ENCODE measurements around the gene TRIM15. TPM values are rescaled to one million over a fixed set of nuclear protein-coding genes. Genes with fewer than 3 reads are reported as not detected.

The TRIM15 gene
- total and polyA plus RNA-seq, 9 of the 15 experiments (the other 6 are each of a cell fraction or from before 2014, with no cell fraction given) = 0.06 to 2.6 (median 0.83) TPM

DNA sequence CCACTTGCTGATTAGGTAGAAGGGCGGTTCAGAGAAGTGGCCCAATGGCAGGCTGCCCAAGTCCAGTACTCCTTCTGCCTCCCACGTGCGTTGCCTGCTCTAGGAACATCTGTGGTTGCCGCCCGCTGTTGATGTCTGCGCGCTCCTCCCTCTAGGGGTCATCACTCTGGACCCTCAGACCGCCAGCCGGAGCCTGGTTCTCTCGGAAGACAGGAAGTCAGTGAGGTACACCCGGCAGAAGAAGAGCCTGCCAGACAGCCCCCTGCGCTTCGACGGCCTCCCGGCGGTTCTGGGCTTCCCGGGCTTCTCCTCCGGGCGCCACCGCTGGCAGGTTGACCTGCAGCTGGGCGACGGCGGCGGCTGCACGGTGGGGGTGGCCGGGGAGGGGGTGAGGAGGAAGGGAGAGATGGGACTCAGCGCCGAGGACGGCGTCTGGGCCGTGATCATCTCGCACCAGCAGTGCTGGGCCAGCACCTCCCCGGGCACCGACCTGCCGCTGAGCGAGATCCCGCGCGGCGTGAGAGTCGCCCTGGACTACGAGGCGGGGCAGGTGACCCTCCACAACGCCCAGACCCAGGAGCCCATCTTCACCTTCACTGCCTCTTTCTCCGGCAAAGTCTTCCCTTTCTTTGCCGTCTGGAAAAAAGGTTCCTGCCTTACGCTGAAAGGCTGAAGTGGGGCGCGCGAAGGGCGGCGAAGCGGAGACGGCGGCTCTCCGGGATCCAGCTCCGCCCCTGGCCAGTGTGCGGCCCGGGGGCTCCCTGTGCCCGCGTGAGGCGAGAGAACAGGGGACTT is 8.5 kb downstream of the TRIM15 start (continued):
- TF ChIP-seq, protein P1, sequence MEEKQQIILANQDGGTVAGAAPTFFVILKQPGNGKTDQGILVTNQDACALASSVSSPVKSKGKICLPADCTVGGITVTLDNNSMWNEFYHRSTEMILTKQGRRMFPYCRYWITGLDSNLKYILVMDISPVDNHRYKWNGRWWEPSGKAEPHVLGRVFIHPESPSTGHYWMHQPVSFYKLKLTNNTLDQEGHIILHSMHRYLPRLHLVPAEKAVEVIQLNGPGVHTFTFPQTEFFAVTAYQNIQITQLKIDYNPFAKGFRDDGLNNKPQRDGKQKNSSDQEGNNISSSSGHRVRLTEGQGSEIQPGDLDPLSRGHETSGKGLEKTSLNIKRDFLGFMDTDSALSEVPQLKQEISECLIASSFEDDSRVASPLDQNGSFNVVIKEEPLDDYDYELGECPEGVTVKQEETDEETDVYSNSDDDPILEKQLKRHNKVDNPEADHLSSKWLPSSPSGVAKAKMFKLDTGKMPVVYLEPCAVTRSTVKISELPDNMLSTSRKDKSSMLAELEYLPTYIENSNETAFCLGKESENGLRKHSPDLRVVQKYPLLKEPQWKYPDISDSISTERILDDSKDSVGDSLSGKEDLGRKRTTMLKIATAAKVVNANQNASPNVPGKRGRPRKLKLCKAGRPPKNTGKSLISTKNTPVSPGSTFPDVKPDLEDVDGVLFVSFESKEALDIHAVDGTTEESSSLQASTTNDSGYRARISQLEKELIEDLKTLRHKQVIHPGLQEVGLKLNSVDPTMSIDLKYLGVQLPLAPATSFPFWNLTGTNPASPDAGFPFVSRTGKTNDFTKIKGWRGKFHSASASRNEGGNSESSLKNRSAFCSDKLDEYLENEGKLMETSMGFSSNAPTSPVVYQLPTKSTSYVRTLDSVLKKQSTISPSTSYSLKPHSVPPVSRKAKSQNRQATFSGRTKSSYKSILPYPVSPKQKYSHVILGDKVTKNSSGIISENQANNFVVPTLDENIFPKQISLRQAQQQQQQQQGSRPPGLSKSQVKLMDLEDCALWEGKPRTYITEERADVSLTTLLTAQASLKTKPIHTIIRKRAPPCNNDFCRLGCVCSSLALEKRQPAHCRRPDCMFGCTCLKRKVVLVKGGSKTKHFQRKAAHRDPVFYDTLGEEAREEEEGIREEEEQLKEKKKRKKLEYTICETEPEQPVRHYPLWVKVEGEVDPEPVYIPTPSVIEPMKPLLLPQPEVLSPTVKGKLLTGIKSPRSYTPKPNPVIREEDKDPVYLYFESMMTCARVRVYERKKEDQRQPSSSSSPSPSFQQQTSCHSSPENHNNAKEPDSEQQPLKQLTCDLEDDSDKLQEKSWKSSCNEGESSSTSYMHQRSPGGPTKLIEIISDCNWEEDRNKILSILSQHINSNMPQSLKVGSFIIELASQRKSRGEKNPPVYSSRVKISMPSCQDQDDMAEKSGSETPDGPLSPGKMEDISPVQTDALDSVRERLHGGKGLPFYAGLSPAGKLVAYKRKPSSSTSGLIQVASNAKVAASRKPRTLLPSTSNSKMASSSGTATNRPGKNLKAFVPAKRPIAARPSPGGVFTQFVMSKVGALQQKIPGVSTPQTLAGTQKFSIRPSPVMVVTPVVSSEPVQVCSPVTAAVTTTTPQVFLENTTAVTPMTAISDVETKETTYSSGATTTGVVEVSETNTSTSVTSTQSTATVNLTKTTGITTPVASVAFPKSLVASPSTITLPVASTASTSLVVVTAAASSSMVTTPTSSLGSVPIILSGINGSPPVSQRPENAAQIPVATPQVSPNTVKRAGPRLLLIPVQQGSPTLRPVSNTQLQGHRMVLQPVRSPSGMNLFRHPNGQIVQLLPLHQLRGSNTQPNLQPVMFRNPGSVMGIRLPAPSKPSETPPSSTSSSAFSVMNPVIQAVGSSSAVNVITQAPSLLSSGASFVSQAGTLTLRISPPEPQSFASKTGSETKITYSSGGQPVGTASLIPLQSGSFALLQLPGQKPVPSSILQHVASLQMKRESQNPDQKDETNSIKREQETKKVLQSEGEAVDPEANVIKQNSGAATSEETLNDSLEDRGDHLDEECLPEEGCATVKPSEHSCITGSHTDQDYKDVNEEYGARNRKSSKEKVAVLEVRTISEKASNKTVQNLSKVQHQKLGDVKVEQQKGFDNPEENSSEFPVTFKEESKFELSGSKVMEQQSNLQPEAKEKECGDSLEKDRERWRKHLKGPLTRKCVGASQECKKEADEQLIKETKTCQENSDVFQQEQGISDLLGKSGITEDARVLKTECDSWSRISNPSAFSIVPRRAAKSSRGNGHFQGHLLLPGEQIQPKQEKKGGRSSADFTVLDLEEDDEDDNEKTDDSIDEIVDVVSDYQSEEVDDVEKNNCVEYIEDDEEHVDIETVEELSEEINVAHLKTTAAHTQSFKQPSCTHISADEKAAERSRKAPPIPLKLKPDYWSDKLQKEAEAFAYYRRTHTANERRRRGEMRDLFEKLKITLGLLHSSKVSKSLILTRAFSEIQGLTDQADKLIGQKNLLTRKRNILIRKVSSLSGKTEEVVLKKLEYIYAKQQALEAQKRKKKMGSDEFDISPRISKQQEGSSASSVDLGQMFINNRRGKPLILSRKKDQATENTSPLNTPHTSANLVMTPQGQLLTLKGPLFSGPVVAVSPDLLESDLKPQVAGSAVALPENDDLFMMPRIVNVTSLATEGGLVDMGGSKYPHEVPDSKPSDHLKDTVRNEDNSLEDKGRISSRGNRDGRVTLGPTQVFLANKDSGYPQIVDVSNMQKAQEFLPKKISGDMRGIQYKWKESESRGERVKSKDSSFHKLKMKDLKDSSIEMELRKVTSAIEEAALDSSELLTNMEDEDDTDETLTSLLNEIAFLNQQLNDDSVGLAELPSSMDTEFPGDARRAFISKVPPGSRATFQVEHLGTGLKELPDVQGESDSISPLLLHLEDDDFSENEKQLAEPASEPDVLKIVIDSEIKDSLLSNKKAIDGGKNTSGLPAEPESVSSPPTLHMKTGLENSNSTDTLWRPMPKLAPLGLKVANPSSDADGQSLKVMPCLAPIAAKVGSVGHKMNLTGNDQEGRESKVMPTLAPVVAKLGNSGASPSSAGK (IDR thresholded peaks at IDR 0.05) = peak; percentile 44
- 0 out of 2 replicates have a peak, but pooled peaks have one; percentile 29 for TF ChIP-seq L3MBTL2 (IDR thresholded peaks at IDR 0.05)
- TF ChIP-seq FOXA3 (CRISPR knock-in tag; conservative IDR thresholded peaks at IDR 0.05 in 1 of 2, IDR thresholded peaks at IDR 0.05 in 1 of 2) = no peak
- 0 out of 2 replicates have a peak, but pooled peaks have one; percentile 21 for TF ChIP-seq ZBTB7A (IDR thresholded peaks at IDR 0.05; ENCODE audit: borderline replicate concordance, control insufficient read depth, low read depth, low read length)
- TF ChIP-seq NBN (IDR thresholded peaks at IDR 0.05; ENCODE audit: low read depth) = no peak

All from K562 (cell line).